B cell (primary cell): ENCODE data around the gene ATRIP. TPM values are rescaled to one million over a fixed set of nuclear protein-coding genes. Genes with fewer than 3 reads are reported as not detected.

Source experiments
- ATAC-seq: fragments of 200-7000 bp; cut with Tn5 transposase; one replicate; pipeline ENCODE4 v1.10.0; 2021; ENCODE audit warnings: low read depth, mild to moderate bottlenecking, moderate number of reproducible peaks, moderate library complexity
- CTCF ChIA-PET: fragments of 350-600 bp; sonication (Branson Sonifier 250); formaldehyde crosslinking; loops from one replicate; lab custom pipeline; 2021; ENCODE audit warnings: antibody characterized with exemption, inconsistent platforms; lab: Charles Lee
- POLR2A ChIA-PET: fragments of 350-600 bp; sonication (Branson Sonifier 250); formaldehyde crosslinking; loops from one replicate; lab custom pipeline; 2021; ENCODE audit warnings: antibody characterized with exemption; lab: Charles Lee
- DNase-seq: peaks from one replicate; pipeline ENCODE4 v3.0.0; 2013
- H2AFZ ChIP-seq: 2 replicates; pipeline ENCODE4 v1.6.1; 2012; ENCODE audit warnings: mild to moderate bottlenecking, low read depth, low read length; ENCODE audit not compliant: insufficient read depth, poor library complexity, severe bottlenecking
- H3K27ac ChIP-seq, 2 donors: 1 replicate in 1 of 2; 2 replicates in 1 of 2; pipeline ENCODE4 v1.5.1; 2012 to 2013; ENCODE audit warnings: low read length in 2 of 2, mild to moderate bottlenecking in 2 of 2, moderate library complexity in 1 of 2
- H3K27me3 ChIP-seq, 4 experiments: fragments of 200-600 bp in 1 of 4; sonication (generic) in 1 of 4; replicated peaks in 1 of 4; 1 replicate in 2 of 4; 2 replicates in 2 of 4; pipeline versions ENCODE4 v1.6.1 to v1.7.0; 2013 to 2016; ENCODE audit warnings: low read length in 3 of 4, mild to moderate bottlenecking in 2 of 4, mixed read lengths in 1 of 4, moderate library complexity in 1 of 4; ENCODE audit not compliant: insufficient read depth in 4 of 4, control insufficient read depth in 3 of 4; ENCODE audit errors: control extremely low read depth in 1 of 4
- H3K36me3 ChIP-seq, 2 experiments: replicated peaks in 1 of 2; 1 replicate in 1 of 2; 2 replicates in 1 of 2; pipeline versions ENCODE4 v1.6.1 to v1.7.1; 2013; ENCODE audit warnings: low read length in 1 of 2; ENCODE audit not compliant: insufficient read depth in 2 of 2, control insufficient read depth in 1 of 2; ENCODE audit errors: control extremely low read depth in 1 of 2, extremely low read depth in 1 of 2
- H3K4me1 ChIP-seq, 2 donors: fragments of 200-600 bp in 1 of 2; sonication (generic) in 1 of 2; 1 replicate in 1 of 2; 2 replicates in 1 of 2; pipeline versions ENCODE4 v1.5.1 to v1.6.1; 2013 to 2017; ENCODE audit warnings: low read length in 2 of 2; ENCODE audit not compliant: control insufficient read depth in 2 of 2, insufficient read depth in 2 of 2
- H3K4me2 ChIP-seq: replicated peaks from 2 replicates; pipeline ENCODE3; 2012; ENCODE audit warnings: mild to moderate bottlenecking, low read depth, low read length; ENCODE audit not compliant: poor library complexity, severe bottlenecking
- H3K4me3 ChIP-seq, 5 experiments: fragments of 200-600 bp in 1 of 5; sonication (generic) in 1 of 5; 1 replicate in 3 of 5; 2 replicates in 2 of 5; pipeline versions ENCODE4 v1.5.1 to v1.7.0; 2011 to 2016; ENCODE audit warnings: low read length in 4 of 5, mild to moderate bottlenecking in 4 of 5, low read depth in 2 of 5, control low read depth in 1 of 5, moderate library complexity in 1 of 5; ENCODE audit not compliant: insufficient read depth in 1 of 5; ENCODE audit errors: control extremely low read depth in 1 of 5, extremely low read depth in 1 of 5
- H3K79me2 ChIP-seq: fragments of 200-600 bp; sonication (generic); one replicate; pipeline ENCODE4 v1.6.0; 2016; ENCODE audit warnings: low read length; ENCODE audit not compliant: control insufficient read depth, insufficient read depth
- H3K9ac ChIP-seq: fragments of 200-600 bp; sonication (generic); 2 replicates; pipeline ENCODE4 v1.6.1; 2017; ENCODE audit warnings: mild to moderate bottlenecking, low read length, moderate library complexity
- H3K9me3 ChIP-seq, 3 donors: one replicate each; pipeline versions ENCODE4 v1.6.1 to v1.7.1; 2013; ENCODE audit warnings: low read length in 2 of 3; ENCODE audit not compliant: control insufficient read depth in 2 of 3, insufficient read depth in 1 of 3; ENCODE audit errors: control extremely low read depth in 1 of 3
- H4K20me1 ChIP-seq: 2 replicates; pipeline ENCODE4 v1.6.0; 2012; ENCODE audit warnings: mild to moderate bottlenecking, low read length; ENCODE audit not compliant: insufficient read depth, control insufficient read depth, poor library complexity, severe bottlenecking
- H3K27ac Mint-ChIP-seq: one replicate; pipeline ENCODE4 v1.8.0; 2021; ENCODE audit warnings: mixed read lengths
- H3K27me3 Mint-ChIP-seq: one replicate; pipeline ENCODE4 v1.8.0; 2021; ENCODE audit warnings: mixed read lengths
- H3K4me1 Mint-ChIP-seq: one replicate; pipeline ENCODE4 v1.8.0; 2021; ENCODE audit warnings: mixed read lengths
- H3K4me3 Mint-ChIP-seq: one replicate; pipeline ENCODE4 v1.8.0; 2021; ENCODE audit warnings: mixed read lengths
- H3K9me3 Mint-ChIP-seq: one replicate; pipeline ENCODE4 v1.8.0; 2022; ENCODE audit warnings: mixed read lengths; ENCODE audit not compliant: insufficient read depth
- EZH2 ChIP-seq: IDR thresholded peaks from 2 replicates; pipeline ENCODE4 v1.6.1; 2012; ENCODE audit warnings: borderline replicate concordance, low read depth, mild to moderate bottlenecking, moderate library complexity, low read length; ENCODE audit not compliant: insufficient read depth, poor library complexity, severe bottlenecking
- WGBS: methylation state at CpG from one replicate; pipeline ENCODE4 v1.1.5; 2013; ENCODE audit warnings: missing lambda C conversion rate; ENCODE audit not compliant: insufficient coverage; 5-methylcytosine and 5-hydroxymethylcytosine counted together
- intact Hi-C: fragments of 100-400 bp; cut with micrococcal nuclease; formaldehyde crosslinking; loops from one replicate; pipeline ENCODE4 v1.10.0; 2022
- polyA plus RNA-seq: library from polyadenylated mRNA; depleted of rRNA; stranded (reverse); fragments of >200 nt; gene quantifications from 2 replicates; pipeline ENCODE4 v1.2.3, GENCODE V29; 2012
- total RNA-seq, 2 donors: library from RNA; stranded (reverse); fragments of 120-200 nt in 1 of 2; gene quantifications; 1 replicate in 1 of 2; 2 replicates in 1 of 2; pipeline versions ENCODE4 v1.2.3 to v1.2.4, GENCODE V29; 2013 to 2022
- TF ChIP-seq, protein P1 (sequence below): fragments of 200-600 bp; IDR thresholded peaks from one replicate; pipeline ENCODE4 v1.8.0; 2022; ENCODE audit warnings: antibody characterized with exemption, mild to moderate bottlenecking

ATRIP gene
- total and polyA plus RNA-seq, 2 donors (not counting 1 experiment from before 2014, with no cell fraction given): 10.5 to 11.6 TPM

DNA sequence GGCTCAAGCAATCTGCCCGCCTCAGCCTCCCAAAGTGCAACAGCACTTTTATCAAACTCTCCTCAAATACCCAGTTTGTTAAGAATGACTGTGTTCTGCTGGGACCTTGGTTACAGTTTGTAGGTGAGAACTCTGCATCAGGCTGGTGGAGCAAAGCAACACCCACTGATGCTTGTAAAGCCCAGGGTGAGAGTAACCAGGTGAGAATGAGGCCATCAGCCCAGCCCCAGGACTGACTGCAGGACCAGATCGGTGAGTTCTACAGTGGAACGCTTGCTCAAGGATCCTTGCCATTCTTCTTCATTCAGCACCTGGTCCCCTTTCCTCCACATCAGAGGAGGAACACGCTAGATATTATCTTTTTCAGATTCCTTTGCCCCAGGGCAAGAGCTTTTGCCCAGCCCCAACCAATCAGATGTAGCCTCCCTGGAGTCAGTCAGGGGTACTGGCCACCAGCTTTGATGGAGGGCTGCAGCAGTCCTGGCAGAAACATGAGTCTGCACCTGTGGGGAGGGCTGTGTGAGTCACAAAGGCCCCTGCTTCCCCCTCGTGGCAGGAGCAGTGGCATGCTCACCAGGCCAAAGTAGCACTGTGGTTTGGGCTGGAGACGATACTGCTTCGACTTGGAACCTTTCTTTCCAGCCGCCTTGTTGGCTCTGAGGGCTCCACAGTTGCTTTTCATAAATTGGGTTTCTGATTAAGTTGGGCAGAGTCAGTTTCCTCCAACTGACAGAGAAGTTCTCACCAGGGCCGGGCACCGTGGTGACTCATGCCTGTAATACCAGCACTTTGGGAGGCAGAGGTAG lies 60.9 kb downstream of the ATRIP start:
- H3K36me3 ChIP-seq: no peaks in the 10 kb centered on the region
- no peak overlapping the region for H3K27ac ChIP-seq
- H3K27me3 ChIP-seq: peaks cover 0 to 2% (median 0%) of the 10 kb centered on the region in 4 experiments
- TF ChIP-seq, protein P1, sequence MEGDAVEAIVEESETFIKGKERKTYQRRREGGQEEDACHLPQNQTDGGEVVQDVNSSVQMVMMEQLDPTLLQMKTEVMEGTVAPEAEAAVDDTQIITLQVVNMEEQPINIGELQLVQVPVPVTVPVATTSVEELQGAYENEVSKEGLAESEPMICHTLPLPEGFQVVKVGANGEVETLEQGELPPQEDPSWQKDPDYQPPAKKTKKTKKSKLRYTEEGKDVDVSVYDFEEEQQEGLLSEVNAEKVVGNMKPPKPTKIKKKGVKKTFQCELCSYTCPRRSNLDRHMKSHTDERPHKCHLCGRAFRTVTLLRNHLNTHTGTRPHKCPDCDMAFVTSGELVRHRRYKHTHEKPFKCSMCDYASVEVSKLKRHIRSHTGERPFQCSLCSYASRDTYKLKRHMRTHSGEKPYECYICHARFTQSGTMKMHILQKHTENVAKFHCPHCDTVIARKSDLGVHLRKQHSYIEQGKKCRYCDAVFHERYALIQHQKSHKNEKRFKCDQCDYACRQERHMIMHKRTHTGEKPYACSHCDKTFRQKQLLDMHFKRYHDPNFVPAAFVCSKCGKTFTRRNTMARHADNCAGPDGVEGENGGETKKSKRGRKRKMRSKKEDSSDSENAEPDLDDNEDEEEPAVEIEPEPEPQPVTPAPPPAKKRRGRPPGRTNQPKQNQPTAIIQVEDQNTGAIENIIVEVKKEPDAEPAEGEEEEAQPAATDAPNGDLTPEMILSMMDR: peak; percentile 84
- no peak for TF ChIP-seq EZH2
- Mint-ChIP-seq H3K4me3 (peak overlapping the region; percentile 32), H3K9me3 (no peaks in the 10 kb centered on the region), H3K27ac (peak overlapping the region; percentile 65), H3K4me1 (peaks cover 23% of the 10 kb centered on the region), H3K27me3 (peaks cover 3% of the 10 kb centered on the region)
- CTCF ChIA-PET: interaction anchor here (0.6 to 10.6 kb wide), 26 partner anchors 9 to 284 kb away, joined by 3 to 240 read pairs (median 4); partner anchors contain the start of genes ATRIP, CAMP, CCDC51 and TMA7
- H3K4me1 ChIP-seq: peaks cover 14 to 25% of the 10 kb centered on the region in 2 donors
- 38% methylated on average over 10 of the region's 10 CpGs for WGBS
- H3K4me2 ChIP-seq: peak overlapping the region; percentile 21
- intact Hi-C loops: loop anchor here (1.0 to 2.0 kb wide), 5 partner anchors 28 to 71 kb away; partner anchors contain the start of genes ATRIP and PFKFB4
- H3K4me3 ChIP-seq: no peak overlapping the region
- H4K20me1 ChIP-seq: no peaks in the 10 kb centered on the region
- no peak overlapping the region for H3K9ac ChIP-seq
- peak overlapping the region; percentile 52 for H2AFZ ChIP-seq
- H3K79me2 ChIP-seq: no peaks in the 10 kb centered on the region
- ATAC-seq (peak; percentile 87), DNase-seq (peak; percentile 83)
- POLR2A ChIA-PET: interaction anchor here (0.6 to 1.8 kb wide), 4 partner anchors 8 to 55 kb away, joined by 3 to 20 read pairs (median 6); a partner anchor contains a TSS
- no peaks in the 10 kb centered on the region for H3K9me3 ChIP-seq

DNA sequence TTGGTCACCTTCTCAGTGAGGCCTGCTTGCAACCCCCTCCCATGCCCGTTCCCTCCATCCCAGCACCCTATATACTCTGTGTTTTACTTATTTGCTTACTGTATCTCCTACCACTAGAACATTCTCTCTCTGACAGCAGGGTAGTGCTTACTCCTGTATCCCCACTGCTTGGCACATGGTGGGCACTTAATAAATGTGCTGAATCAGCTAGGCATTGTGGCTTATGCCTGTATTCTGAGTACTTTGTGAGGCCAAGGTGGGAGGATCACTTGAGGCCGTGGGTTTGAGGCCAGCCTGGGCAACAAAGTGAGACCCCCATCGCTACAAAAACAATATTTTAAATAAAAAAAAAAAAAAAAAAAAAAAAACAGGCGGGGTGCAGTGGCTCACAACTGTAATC lies 65.0 kb downstream of the ATRIP start:
- Histone ChIP-seq H4K20me1 (no peaks in the 10 kb centered on the region), H3K36me3 (no peaks in the 10 kb centered on the region), H3K9ac (no peak overlapping the region), H3K9me3 (no peaks in the 10 kb centered on the region), H3K4me3 (no peak overlapping the region), H3K4me1 (peaks cover 0 to 15% of the 10 kb centered on the region in 2 donors), H3K27ac (no peak overlapping the region), H3K4me2 (no peak overlapping the region), H3K27me3 (peaks cover 0 to 3% (median 0%) of the 10 kb centered on the region in 4 experiments), H3K79me2 (no peaks in the 10 kb centered on the region), H2AFZ (no peak overlapping the region)
- no CpG with 5 or more reads among the region's 4 CpGs for WGBS
- peaks cover 3% of the 10 kb centered on the region for H3K27me3 Mint-ChIP-seq
- H3K4me3 Mint-ChIP-seq: no peak overlapping the region
- H3K4me1 Mint-ChIP-seq: peaks cover 11% of the 10 kb centered on the region
- intact Hi-C loops: no loop called here
- H3K9me3 Mint-ChIP-seq: no peaks in the 10 kb centered on the region
- H3K27ac Mint-ChIP-seq: no peak overlapping the region
- TF ChIP-seq, protein P1: no peak
- no peak for TF ChIP-seq EZH2
- ChIA-PET CTCF (interaction anchor here (1.0 to 10.6 kb wide), 4 partner anchors 42 to 111 kb away, joined by 3 to 240 read pairs (median 67); a partner anchor contains a TSS), POLR2A (no interaction called here)
- DNase-seq: no peak
- ATAC-seq: no peak
